HG02610 (cell line): ENCODE results near the gene NEK10.

ENCODE experiments used
- ATAC-seq: cut with Tn5 transposase; IDR thresholded peaks from one replicate; pipeline ENCODE4 v1.9.1; 2021; ENCODE audit warnings: mild to moderate bottlenecking, moderate library complexity; ENCODE audit not compliant: unreplicated experiment

NEK10 gene

DNA sequence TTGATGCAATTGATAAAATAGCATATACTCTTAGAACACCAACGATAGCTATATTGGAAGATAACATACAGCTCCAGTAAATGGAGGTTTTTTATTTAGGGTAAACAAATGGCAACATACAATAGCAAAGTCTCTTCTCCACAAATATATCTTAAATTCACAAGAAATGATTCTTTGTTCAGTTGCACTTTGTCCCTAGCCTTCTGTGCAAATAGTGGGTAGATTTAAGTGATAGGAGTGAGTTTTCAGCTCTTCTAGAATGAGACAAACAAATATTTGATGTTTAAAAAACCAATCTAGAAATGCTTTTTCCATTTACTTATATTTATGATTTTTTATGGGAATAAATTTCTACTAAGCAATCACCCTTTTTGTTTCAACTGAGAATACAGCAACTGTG lies 253.8 kb downstream of the NEK10 start:
- ATAC-seq: no peak

DNA sequence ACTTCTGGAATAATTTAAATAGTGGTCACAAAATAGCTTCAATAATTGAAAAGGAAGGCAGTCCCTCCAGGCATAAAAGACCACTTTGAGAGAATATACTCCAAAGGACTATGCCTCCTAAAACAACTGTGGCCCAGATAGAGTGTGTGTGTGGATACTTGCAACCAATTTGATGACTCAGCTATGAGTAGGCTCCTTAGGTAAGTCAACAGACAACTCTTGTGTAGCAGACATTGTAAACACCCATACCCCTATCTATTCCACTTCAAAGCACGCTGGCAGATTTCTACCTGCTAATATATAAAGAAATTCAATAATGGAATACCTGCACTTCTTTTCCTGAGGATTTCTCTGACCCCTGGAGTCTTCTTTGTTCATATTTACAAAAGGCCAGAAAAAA lies 254.5 kb downstream of the NEK10 start:
- ATAC-seq: no peak

- ATAC-seq: no peak
Observed at GRCh38 chr3:27114129-27114528, 255.1 kb downstream of the NEK10 start.

- no peak for ATAC-seq
Observed at GRCh38 chr3:27110020-27110419, 259.2 kb downstream of the NEK10 start.

DNA sequence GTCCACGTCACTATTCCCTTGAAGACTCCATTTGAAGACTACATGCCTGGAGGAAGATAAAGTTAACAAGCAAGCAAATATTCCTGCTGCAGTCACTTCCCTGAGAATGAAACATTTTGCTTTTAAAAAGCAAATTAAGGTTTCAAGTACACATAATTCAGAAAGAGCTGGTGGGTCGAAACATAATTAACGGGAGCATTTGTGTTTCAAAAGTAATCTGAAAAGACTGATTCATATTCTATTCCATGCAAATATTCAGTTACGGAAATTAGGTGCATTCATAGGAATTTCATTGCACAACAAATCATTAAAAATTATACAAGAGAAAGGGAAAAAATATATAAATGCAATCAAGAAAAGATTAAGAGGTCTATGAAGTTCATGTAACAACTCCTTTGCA lies 260.9 kb downstream of the NEK10 start:
- ATAC-seq: no peak

GRCh38 chr3:27105904-27106303 lies 263.3 kb downstream of the NEK10 start:
- ATAC-seq: no peak

- ATAC-seq: no peak
Observed at GRCh38 chr3:27097182-27097581, 272.0 kb downstream of the NEK10 start.

DNA sequence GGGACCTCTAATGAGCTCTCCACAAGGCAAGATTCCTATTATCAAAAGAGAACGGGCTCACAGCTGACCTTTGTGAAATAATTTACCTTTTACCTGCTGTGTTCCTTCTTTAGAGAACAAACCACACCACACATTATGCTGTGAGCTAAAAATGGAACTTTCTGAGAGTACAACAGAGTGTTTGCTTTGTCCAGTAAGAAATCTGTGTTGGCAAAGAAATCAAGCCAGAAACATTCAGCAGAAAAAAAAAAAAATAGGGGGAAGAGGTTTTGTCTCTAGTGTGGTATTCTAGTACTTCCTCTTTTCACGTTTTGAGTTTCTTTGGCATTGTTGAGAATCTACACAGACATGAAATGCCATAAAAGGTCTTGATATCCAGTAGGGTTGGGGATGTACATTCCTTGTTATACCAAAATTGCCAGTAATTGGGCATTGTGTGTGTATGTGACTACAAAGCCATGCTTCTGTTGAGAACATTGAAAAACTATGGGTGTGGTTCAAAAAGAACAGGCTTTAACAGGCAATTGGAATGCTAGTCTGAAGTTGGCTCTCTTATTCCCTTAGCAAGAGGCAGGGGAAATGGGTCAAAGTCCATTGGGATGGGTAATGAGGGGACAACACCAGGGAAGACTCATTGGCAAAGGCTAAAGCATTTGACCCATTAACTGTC lies 273.5 kb downstream of the NEK10 start:
- no peak for ATAC-seq

- no peak for ATAC-seq
Observed at GRCh38 chr3:27094721-27095120, 274.5 kb downstream of the NEK10 start.

GRCh38 chr3:27093771-27094170 lies 275.4 kb downstream of the NEK10 start:
- ATAC-seq: no peak

GRCh38 chr3:27090275-27091041 lies 278.7 kb downstream of the NEK10 start:
- ATAC-seq: no peak

GRCh38 chr3:27089645-27090044 lies 279.5 kb downstream of the NEK10 start:
- ATAC-seq: no peak

- no peak for ATAC-seq
Observed at GRCh38 chr3:27089068-27089467, 280.1 kb downstream of the NEK10 start.

GRCh38 chr3:27085829-27086730 lies 283.1 kb downstream of the NEK10 start:
- no peak for ATAC-seq

- no peak for ATAC-seq
Observed at GRCh38 chr3:27081992-27082607, 287.1 kb downstream of the NEK10 start.

GRCh38 chr3:27081566-27081965 lies 287.6 kb downstream of the NEK10 start:
- ATAC-seq: no peak

GRCh38 chr3:27080258-27080525 lies 289.0 kb downstream of the NEK10 start:
- ATAC-seq: no peak

DNA sequence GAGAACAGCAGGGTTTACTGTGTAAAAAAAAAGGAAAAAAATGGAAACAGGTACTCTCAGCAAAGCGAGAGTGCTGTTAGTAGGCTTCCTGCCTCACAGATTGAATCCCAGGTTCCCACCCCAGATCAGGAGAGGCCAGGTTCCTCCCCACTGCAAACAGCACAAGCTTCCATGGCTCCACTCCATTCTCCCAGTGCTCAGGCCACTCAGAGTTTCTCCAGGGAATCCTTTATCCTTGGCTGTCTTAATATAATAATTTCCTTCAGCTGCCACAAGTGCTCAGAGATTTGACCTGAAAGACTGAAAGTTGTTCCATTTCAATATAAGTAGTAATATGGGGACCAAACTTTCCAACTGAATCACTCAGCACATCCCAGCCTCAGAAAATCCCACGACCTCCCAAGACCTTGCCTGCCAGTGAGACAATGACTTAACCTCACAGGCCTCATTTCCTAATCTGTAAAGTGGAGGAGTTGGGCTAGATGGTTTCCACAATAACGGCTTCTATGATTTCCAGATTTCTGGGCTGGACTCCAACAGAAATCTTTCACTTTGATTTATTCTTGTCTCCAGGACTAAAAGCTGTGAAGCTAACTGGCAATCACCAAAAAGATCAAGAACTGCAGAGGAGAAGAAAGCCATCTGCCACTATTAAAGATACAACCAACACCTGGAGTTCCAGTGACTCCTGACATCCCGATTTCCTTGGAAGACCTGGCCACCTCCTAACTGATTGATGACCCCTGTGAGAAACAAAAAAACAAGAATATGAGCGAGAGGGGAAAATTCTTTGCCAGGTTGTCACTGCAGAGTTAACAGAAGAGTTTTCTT lies 289.5 kb downstream of the NEK10 start:
- ATAC-seq: no peak

DNA sequence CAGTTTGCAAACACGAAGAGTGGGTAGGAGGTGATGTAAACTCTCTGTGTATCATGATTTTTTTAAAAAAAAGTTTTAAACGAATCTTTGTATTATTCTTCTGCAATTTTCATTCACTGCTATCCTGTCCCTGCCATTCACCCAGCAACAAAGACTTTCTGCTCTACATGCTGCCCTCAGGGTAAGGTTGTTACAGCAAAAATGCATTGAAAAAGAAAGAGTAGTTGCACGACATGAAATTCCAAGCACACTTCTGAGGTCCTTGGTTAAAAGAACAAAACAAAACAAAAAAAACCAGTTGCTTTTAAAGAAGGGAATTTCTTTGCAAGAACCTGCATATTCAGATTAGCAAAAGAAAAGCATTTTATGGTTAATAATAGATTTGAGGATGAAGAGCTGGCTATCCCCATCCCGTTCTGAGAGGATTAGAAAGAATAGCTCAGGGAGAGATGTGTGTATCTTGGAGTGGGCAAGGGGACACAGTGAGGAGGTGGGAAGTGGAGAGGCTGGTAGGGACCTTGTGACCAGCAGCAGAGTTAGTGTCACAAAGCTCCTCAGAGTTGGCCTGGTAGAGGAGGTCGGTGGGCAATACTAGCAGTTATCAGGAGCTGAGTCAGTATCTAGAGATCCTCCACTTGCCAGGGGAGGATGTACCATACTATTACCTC lies 290.8 kb downstream of the NEK10 start:
- no peak for ATAC-seq
